IPS-18c (cell line): ENCODE measurements around the gene PGS1.

Source experiments
- H3K4me3 ChIP-seq: 2 replicates; pipeline ENCODE4 v1.7.0; 2013; ENCODE audit warnings: low read depth, mild to moderate bottlenecking, low read length, moderate library complexity; ENCODE audit not compliant: insufficient read depth
- H3K9me3 ChIP-seq: one replicate; pipeline ENCODE4 v1.6.1; 2013; ENCODE audit warnings: mild to moderate bottlenecking, low read length, moderate library complexity; ENCODE audit not compliant: control insufficient read depth, insufficient read depth

The PGS1 gene

GRCh38 chr17:78427140-78427539 is 48.7 kb downstream of the PGS1 start:
- H3K9me3 ChIP-seq = no peaks in the 10 kb centered on the region

GRCh38 chr17:78428025-78428575 is 49.7 kb downstream of the PGS1 start:
- Histone ChIP-seq H3K4me3 (no peak overlapping the region), H3K9me3 (no peaks in the 10 kb centered on the region)

More at GRCh38 chr17:78427140-78427539, 48.7 kb downstream of the PGS1 start:
- no peak overlapping the region for H3K4me3 ChIP-seq

GRCh38 chr17:78428836-78429617 is 50.6 kb downstream of the PGS1 start:
- H3K9me3 ChIP-seq = no peaks in the 10 kb centered on the region
- no peak overlapping the region for H3K4me3 ChIP-seq

GRCh38 chr17:78429618-78429995 is 51.2 kb downstream of the PGS1 start:
- H3K9me3 ChIP-seq = no peaks in the 10 kb centered on the region
- no peak overlapping the region for H3K4me3 ChIP-seq

- Histone ChIP-seq H3K9me3 (no peaks in the 10 kb centered on the region), H3K4me3 (no peak overlapping the region)
These were observed 52.6 kb downstream of the PGS1 start for GRCh38 chr17:78430892-78431691.

GRCh38 chr17:78431692-78431958 is 53.2 kb downstream of the PGS1 start:
- no peaks in the 10 kb centered on the region for H3K9me3 ChIP-seq
- H3K4me3 ChIP-seq = no peak overlapping the region

- H3K9me3 ChIP-seq = no peaks in the 10 kb centered on the region
- H3K4me3 ChIP-seq = no peak overlapping the region
These were observed 54.0 kb downstream of the PGS1 start for GRCh38 chr17:78432226-78433012.

- H3K9me3 ChIP-seq = no peaks in the 10 kb centered on the region
- no peak overlapping the region for H3K4me3 ChIP-seq
These were observed 54.7 kb downstream of the PGS1 start for GRCh38 chr17:78433013-78433727.

- no peak overlapping the region for H3K4me3 ChIP-seq
These were observed 55.4 kb downstream of the PGS1 start for GRCh38 chr17:78433780-78434335.

GRCh38 chr17:78434455-78435329 is 56.2 kb downstream of the PGS1 start:
- H3K4me3 ChIP-seq = no peak overlapping the region
- no peaks in the 10 kb centered on the region for H3K9me3 ChIP-seq

More at GRCh38 chr17:78433780-78434335, 55.4 kb downstream of the PGS1 start:
- no peaks in the 10 kb centered on the region for H3K9me3 ChIP-seq

GRCh38 chr17:78435330-78436005 is 57.0 kb downstream of the PGS1 start:
- Histone ChIP-seq H3K9me3 (no peaks in the 10 kb centered on the region), H3K4me3 (no peak overlapping the region)

GRCh38 chr17:78437508-78438169 is 59.2 kb downstream of the PGS1 start:
- H3K9me3 ChIP-seq = no peaks in the 10 kb centered on the region
- H3K4me3 ChIP-seq = no peak overlapping the region

- Histone ChIP-seq H3K9me3 (no peaks in the 10 kb centered on the region), H3K4me3 (no peak overlapping the region)
These were observed 59.8 kb downstream of the PGS1 start for GRCh38 chr17:78438271-78438691.

GRCh38 chr17:78438694-78439325 is 60.4 kb downstream of the PGS1 start:
- no peak overlapping the region for H3K4me3 ChIP-seq
- no peaks in the 10 kb centered on the region for H3K9me3 ChIP-seq
